ENCODE data around the gene GCG. TPM values are rescaled to one million over a fixed set of nuclear protein-coding genes. Genes with fewer than 3 reads are reported as not detected.

The GCG gene
- 10 to 100 TPM in 2 of 4 donors, not detected in 2; 17.6 to 26.8 TPM for total RNA-seq

- Histone ChIP-seq H3K36me3 (no peaks in the 10 kb centered on the region), H3K27ac (no peak within 1 kb of the TSS), H3K27me3 (peaks cover 24% of the 10 kb centered on the region), H3K4me3 (no peak within 1 kb of the TSS), H3K4me1 (no peaks in the 10 kb centered on the region), H3K9me3 (no peaks in the 10 kb centered on the region)
- in situ Hi-C loops (cut with MboI; ENCODE audit: low pct_ligation_motif_present in 1 of 4, low pct_unique_long_range_greater_than_20kb in 1 of 4, low sequenced_read_pairs in 3 of 4) = loop anchor here in 3 of 4 donors (5.0 kb wide), 1 partner anchor 145 kb away; no protein-coding TSS in a partner anchor
- TF ChIP-seq POLR2A (IDR thresholded peaks at IDR 0.05) (no peak), EP300 (IDR thresholded peaks at IDR 0.05; ENCODE audit: low read depth) (no peak), CTCF (IDR thresholded peaks at IDR 0.05) (no peak), POLR2AphosphoS5 (IDR thresholded peaks at IDR 0.05) (no peak)
- intact Hi-C loops (cut with DNase I; ENCODE audit: low total_unique reads) = no loop called here
- no peak for DNase-seq
- WGBS, 2 donors (ENCODE audit: low coverage in 1 of 2) = 77 to 84% methylated on average over 3 of the region's 3 CpGs
Observed at GRCh38 chr2:162152147-162152546, at the start of gene GCG. Gene GCG (minus strand): TSS chr2:162152247. CDS start chr2:162149178, 3,069 bp downstream.

GRCh38 chr2:162200636-162201035 is 48.6 kb upstream of the GCG start:
- WGBS, 2 donors (ENCODE audit: low coverage in 1 of 2) = 69 to 100% methylated on average over 1 of the region's 1 CpG
- no peak overlapping the region for H3K27ac ChIP-seq
- H3K4me3 ChIP-seq = no peak overlapping the region
- intact Hi-C loops (cut with DNase I; ENCODE audit: low total_unique reads) = no loop called here
- in situ Hi-C loops (cut with MboI; ENCODE audit: low pct_ligation_motif_present in 1 of 4, low pct_unique_long_range_greater_than_20kb in 1 of 4, low sequenced_read_pairs in 3 of 4) = no loop called here
- TF ChIP-seq EP300 (IDR thresholded peaks at IDR 0.05; ENCODE audit: low read depth) (no peak), POLR2A (IDR thresholded peaks at IDR 0.05) (no peak), CTCF (IDR thresholded peaks at IDR 0.05) (no peak), POLR2AphosphoS5 (IDR thresholded peaks at IDR 0.05) (no peak)
- no peaks in the 10 kb centered on the region for H3K4me1 ChIP-seq
- no peaks in the 10 kb centered on the region for H3K9me3 ChIP-seq
- DNase-seq = no peak
- H3K27me3 ChIP-seq = no peaks in the 10 kb centered on the region
- H3K36me3 ChIP-seq = no peaks in the 10 kb centered on the region

GRCh38 chr2:162199913-162200312 is 47.9 kb upstream of the GCG start:
- DNase-seq = no peak
- intact Hi-C loops (cut with DNase I; ENCODE audit: low total_unique reads) = no loop called here
- TF ChIP-seq POLR2A (IDR thresholded peaks at IDR 0.05) (no peak), CTCF (IDR thresholded peaks at IDR 0.05) (no peak), POLR2AphosphoS5 (IDR thresholded peaks at IDR 0.05) (no peak), EP300 (IDR thresholded peaks at IDR 0.05; ENCODE audit: low read depth) (no peak)
- no peak overlapping the region for H3K27ac ChIP-seq
- H3K4me1 ChIP-seq = no peaks in the 10 kb centered on the region
- no peaks in the 10 kb centered on the region for H3K27me3 ChIP-seq
- no peaks in the 10 kb centered on the region for H3K36me3 ChIP-seq
- no peaks in the 10 kb centered on the region for H3K9me3 ChIP-seq
- no peak overlapping the region for H3K4me3 ChIP-seq
- in situ Hi-C loops (cut with MboI; ENCODE audit: low pct_ligation_motif_present in 1 of 4, low pct_unique_long_range_greater_than_20kb in 1 of 4, low sequenced_read_pairs in 3 of 4) = no loop called here
- WGBS, 2 donors (ENCODE audit: low coverage in 1 of 2) = 21 to 43% methylated on average over 1 of the region's 1 CpG

GRCh38 chr2:162198239-162198638 is 46.2 kb upstream of the GCG start:
- no peaks in the 10 kb centered on the region for H3K27me3 ChIP-seq
- H3K27ac ChIP-seq = no peak overlapping the region
- intact Hi-C loops (cut with DNase I; ENCODE audit: low total_unique reads) (no loop called here), in situ Hi-C loops (cut with MboI; ENCODE audit: low pct_ligation_motif_present in 1 of 4, low pct_unique_long_range_greater_than_20kb in 1 of 4, low sequenced_read_pairs in 3 of 4) (no loop called here)
- no peaks in the 10 kb centered on the region for H3K36me3 ChIP-seq
- no peak for TF ChIP-seq EP300 (IDR thresholded peaks at IDR 0.05; ENCODE audit: low read depth)
- no peak for TF ChIP-seq POLR2A (IDR thresholded peaks at IDR 0.05)
- no peak for TF ChIP-seq POLR2AphosphoS5 (IDR thresholded peaks at IDR 0.05)
- no peak for TF ChIP-seq CTCF (IDR thresholded peaks at IDR 0.05)
- no peak for DNase-seq
- no peaks in the 10 kb centered on the region for H3K9me3 ChIP-seq
- 85 to 93% methylated on average over 8 to 9 of the region's 9 CpGs for WGBS, 2 donors (ENCODE audit: low coverage in 1 of 2)
- H3K4me3 ChIP-seq = no peak overlapping the region
- H3K4me1 ChIP-seq = no peaks in the 10 kb centered on the region

All from transverse colon (tissue), 4 donors.